ENCODE results near the gene NOTCH4. TPM values are rescaled to one million over a fixed set of nuclear protein-coding genes. Genes with fewer than 3 reads are reported as not detected.
"Not testable (repeated sequence)": the region's sequence is repeated elsewhere in the genome, so short reads cannot be mapped to it uniquely, and the experiment has no call there.

The NOTCH4 gene
- total RNA-seq, 1 experiment from 2014 or later = 2.3 TPM

GRCh38 chr6:32194388-32194787, 29.5 kb downstream of the NOTCH4 start:
- Histone ChIP-seq H3K23ac (ENCODE audit: insufficient read length, low read depth, low read length) (no peak overlapping the region), H3K4me2 (ENCODE audit: insufficient read depth, insufficient read length, low read length) (no peak overlapping the region), H2BK5ac (ENCODE audit: insufficient read length, low read length) (no peak overlapping the region), H2AK5ac (ENCODE audit: insufficient read length, low read length) (no peak overlapping the region), H2BK12ac (ENCODE audit: insufficient read length, low read depth, low read length) (no peak overlapping the region), H3K27ac (ENCODE audit: insufficient read length, low read depth, low read length) (no peak overlapping the region), H3K9ac (ENCODE audit: extremely low read depth, insufficient read length, low read length) (no peak overlapping the region), H4K5ac (ENCODE audit: insufficient read length, low read depth, low read length) (no peak overlapping the region), H2BK20ac (ENCODE audit: low read depth, low read length, poor library complexity, severe bottlenecking) (no peak overlapping the region), H3K79me1 (ENCODE audit: insufficient read depth, low read depth, low read length, poor library complexity, severe bottlenecking) (no peaks in the 10 kb centered on the region), H4K8ac (replicated peaks; ENCODE audit: insufficient read length, low read depth, low read length) (no peak overlapping the region), H4K20me1 (ENCODE audit: control insufficient read depth, insufficient read depth, insufficient read length) (no peaks in the 10 kb centered on the region), H3K9me3 (ENCODE audit: control insufficient read depth, low read depth, low read length) (no peaks in the 10 kb centered on the region), H2AFZ (ENCODE audit: low read length) (no peak overlapping the region), H3K27me3 (ENCODE audit: insufficient read depth, low read length) (no peaks in the 10 kb centered on the region), H3K18ac (ENCODE audit: insufficient read length, low read depth, low read length) (no peak overlapping the region), H2BK120ac (ENCODE audit: low read depth, low read length, poor library complexity, severe bottlenecking) (no peak overlapping the region), H3T11ph (ENCODE audit: low read length) (no peak overlapping the region), H3K4ac (ENCODE audit: low read depth, low read length) (no peak overlapping the region), H3K56ac (ENCODE audit: insufficient read length, low read depth, low read length) (no peak overlapping the region), H3K14ac (ENCODE audit: insufficient read depth, low read length) (no peak overlapping the region), H3K79me2 (ENCODE audit: insufficient read depth, low read length) (no peaks in the 10 kb centered on the region), H3K4me1 (ENCODE audit: insufficient read depth, low read length) (peaks cover 7% of the 10 kb centered on the region), H2BK15ac (ENCODE audit: low read depth, low read length) (no peak overlapping the region), H4K91ac (ENCODE audit: insufficient read length, low read depth, low read length) (no peak overlapping the region), H3K23me2 (ENCODE audit: insufficient read length, low read depth, low read length, poor library complexity, severe bottlenecking) (peaks cover 12% of the 10 kb centered on the region)
- H3K4me1 Mint-ChIP-seq = peaks cover 50 to 53% of the 10 kb centered on the region in 2 experiments
- no CpG with 5 or more reads among the region's 4 CpGs for WGBS (ENCODE audit: extremely low coverage, insufficient read length, low lambda C conversion rate)
- no peaks in the 10 kb centered on the region for H3K27me3 Mint-ChIP-seq (ENCODE audit: low read depth)
- DNase-seq = no peak
- peak overlapping the region in 1 of 3 experiments; percentile 98; a peak in 3 of 7 replicates for H3K27ac Mint-ChIP-seq
- no peak for TF ChIP-seq CTCF (conservative IDR thresholded peaks at IDR 0.05)
- no peaks in the 10 kb centered on the region; a peak in 1 of 5 replicates for H3K9me3 Mint-ChIP-seq
- peak overlapping the region in 1 of 2 experiments; percentile 96; a peak in 3 of 5 replicates for H3K4me3 Mint-ChIP-seq
- no peaks in the 10 kb centered on the region for H3K36me3 Mint-ChIP-seq (ENCODE audit: insufficient read depth in 1 of 3, low read depth in 3 of 3)

GRCh38 chr6:32193096-32193495, 30.8 kb downstream of the NOTCH4 start:
- not testable (repeated sequence) for H3K79me1 ChIP-seq (ENCODE audit: insufficient read depth, low read depth, low read length, poor library complexity, severe bottlenecking); H3T11ph ChIP-seq (ENCODE audit: low read length); H2BK20ac ChIP-seq (ENCODE audit: low read depth, low read length, poor library complexity, severe bottlenecking); H2BK120ac ChIP-seq (ENCODE audit: low read depth, low read length, poor library complexity, severe bottlenecking); H3K79me2 ChIP-seq (ENCODE audit: insufficient read depth, low read length); H3K9me3 Mint-ChIP-seq; H3K27me3 ChIP-seq (ENCODE audit: insufficient read depth, low read length); H3K18ac ChIP-seq (ENCODE audit: insufficient read length, low read depth, low read length); H4K20me1 ChIP-seq (ENCODE audit: control insufficient read depth, insufficient read depth, insufficient read length); H3K9me3 ChIP-seq (ENCODE audit: control insufficient read depth, low read depth, low read length); H2BK12ac ChIP-seq (ENCODE audit: insufficient read length, low read depth, low read length); H2BK15ac ChIP-seq (ENCODE audit: low read depth, low read length); H2AFZ ChIP-seq (ENCODE audit: low read length); H3K27me3 Mint-ChIP-seq (ENCODE audit: low read depth); H4K91ac ChIP-seq (ENCODE audit: insufficient read length, low read depth, low read length); DNase-seq; H3K23ac ChIP-seq (ENCODE audit: insufficient read length, low read depth, low read length); H4K5ac ChIP-seq (ENCODE audit: insufficient read length, low read depth, low read length); H2AK5ac ChIP-seq (ENCODE audit: insufficient read length, low read length); H3K4ac ChIP-seq (ENCODE audit: low read depth, low read length); H3K14ac ChIP-seq (ENCODE audit: insufficient read depth, low read length); H4K8ac ChIP-seq (replicated peaks; ENCODE audit: insufficient read length, low read depth, low read length); H3K27ac ChIP-seq (ENCODE audit: insufficient read length, low read depth, low read length); H3K9ac ChIP-seq (ENCODE audit: extremely low read depth, insufficient read length, low read length); H3K56ac ChIP-seq (ENCODE audit: insufficient read length, low read depth, low read length); H2BK5ac ChIP-seq (ENCODE audit: insufficient read length, low read length); H3K36me3 Mint-ChIP-seq (ENCODE audit: insufficient read depth in 1 of 3, low read depth in 3 of 3); H3K4me1 ChIP-seq (ENCODE audit: insufficient read depth, low read length)
- Histone ChIP-seq H3K4me2 (ENCODE audit: insufficient read depth, insufficient read length, low read length) (peak overlapping the region; percentile 44), H3K23me2 (ENCODE audit: insufficient read length, low read depth, low read length, poor library complexity, severe bottlenecking) (peaks cover 17% of the 10 kb centered on the region)
- no CpG with 5 or more reads among the region's 13 CpGs for WGBS (ENCODE audit: extremely low coverage, insufficient read length, low lambda C conversion rate)
- peak overlapping the region; percentile 47 to 66; a peak in 3 of 5 replicates for H3K4me3 Mint-ChIP-seq
- H3K4me1 Mint-ChIP-seq = peaks cover 59 to 62% of the 10 kb centered on the region in 2 experiments
- H3K27ac Mint-ChIP-seq = peak overlapping the region in 2 of 3 experiments; percentile 87 to 91; a peak in 2 of 7 replicates

All from H9 (cell line).